ENCODE measurements around the gene TADA3.
A peak's percentile ranks its signal among the peaks of the same experiment; 100 is the strongest.

The TADA3 gene

GRCh38 chr3:9787714-9788113 is 4.6 kb downstream of the TADA3 start:
- TF ChIP-seq POLR2AphosphoS5 (IDR thresholded peaks at IDR 0.05; ENCODE audit: low read depth, low read length) = no peak
- TF ChIP-seq POU2F2 (IDR thresholded peaks at IDR 0.05; ENCODE audit: low read depth, low read length) = no peak
- no peak for TF ChIP-seq TAF1 (IDR thresholded peaks at IDR 0.05; ENCODE audit: low read depth, low read length)
- no peak for TF ChIP-seq POLR2A (IDR thresholded peaks at IDR 0.05; ENCODE audit: low read depth, low read length)
- no peak for TF ChIP-seq SPI1 (IDR thresholded peaks at IDR 0.05; ENCODE audit: low read depth, low read length)
- TF ChIP-seq PAX5 (IDR thresholded peaks at IDR 0.05; ENCODE audit: insufficient read depth, low read length, severe bottlenecking) = no peak
- no peak for DNase-seq (ENCODE audit: insufficient read length, low spot score)
- FAIRE-seq = no peak

- TF ChIP-seq POLR2A (IDR thresholded peaks at IDR 0.05; ENCODE audit: low read depth, low read length) = no peak
- no peak for TF ChIP-seq TAF1 (IDR thresholded peaks at IDR 0.05; ENCODE audit: low read depth, low read length)
- TF ChIP-seq POU2F2 (IDR thresholded peaks at IDR 0.05; ENCODE audit: low read depth, low read length) = no peak
- no peak for TF ChIP-seq SPI1 (IDR thresholded peaks at IDR 0.05; ENCODE audit: low read depth, low read length)
- no peak for DNase-seq (ENCODE audit: insufficient read length, low spot score)
- FAIRE-seq = no peak
Measured at GRCh38 chr3:9786825-9787669, 5.2 kb downstream of the TADA3 start.

GRCh38 chr3:9786209-9786739 is 6.0 kb downstream of the TADA3 start:
- no peak for FAIRE-seq
- DNase-seq (ENCODE audit: insufficient read length, low spot score) = no peak
- TF ChIP-seq SPI1 (IDR thresholded peaks at IDR 0.05; ENCODE audit: low read depth, low read length) (no peak), POLR2A (IDR thresholded peaks at IDR 0.05; ENCODE audit: low read depth, low read length) (no peak), POU2F2 (IDR thresholded peaks at IDR 0.05; ENCODE audit: low read depth, low read length) (no peak), TAF1 (IDR thresholded peaks at IDR 0.05; ENCODE audit: low read depth, low read length) (no peak), POLR2AphosphoS5 (IDR thresholded peaks at IDR 0.05; ENCODE audit: low read depth, low read length) (no peak), PAX5 (IDR thresholded peaks at IDR 0.05; ENCODE audit: insufficient read depth, low read length, severe bottlenecking) (no peak)

GRCh38 chr3:9785602-9786001 is 6.7 kb downstream of the TADA3 start:
- no peak for DNase-seq (ENCODE audit: insufficient read length, low spot score)
- TF ChIP-seq SPI1 (IDR thresholded peaks at IDR 0.05; ENCODE audit: low read depth, low read length) (no peak), POU2F2 (IDR thresholded peaks at IDR 0.05; ENCODE audit: low read depth, low read length) (no peak), PAX5 (IDR thresholded peaks at IDR 0.05; ENCODE audit: insufficient read depth, low read length, severe bottlenecking) (no peak), POLR2A (IDR thresholded peaks at IDR 0.05; ENCODE audit: low read depth, low read length) (no peak), POLR2AphosphoS5 (IDR thresholded peaks at IDR 0.05; ENCODE audit: low read depth, low read length) (no peak), TAF1 (IDR thresholded peaks at IDR 0.05; ENCODE audit: low read depth, low read length) (no peak)
- no peak for FAIRE-seq

- FAIRE-seq (no peak), DNase-seq (ENCODE audit: insufficient read length, low spot score) (no peak)
- TF ChIP-seq PAX5 (IDR thresholded peaks at IDR 0.05; ENCODE audit: insufficient read depth, low read length, severe bottlenecking) (no peak), POLR2A (IDR thresholded peaks at IDR 0.05; ENCODE audit: low read depth, low read length) (no peak), POU2F2 (IDR thresholded peaks at IDR 0.05; ENCODE audit: low read depth, low read length) (no peak), TAF1 (IDR thresholded peaks at IDR 0.05; ENCODE audit: low read depth, low read length) (no peak), POLR2AphosphoS5 (IDR thresholded peaks at IDR 0.05; ENCODE audit: low read depth, low read length) (no peak), SPI1 (IDR thresholded peaks at IDR 0.05; ENCODE audit: low read depth, low read length) (no peak)
Measured at GRCh38 chr3:9784965-9785364, 7.3 kb downstream of the TADA3 start.

- FAIRE-seq (no peak), DNase-seq (ENCODE audit: insufficient read length, low spot score) (no peak)
- no peak for TF ChIP-seq TAF1 (IDR thresholded peaks at IDR 0.05; ENCODE audit: low read depth, low read length)
Measured at GRCh38 chr3:9783954-9784353, 8.3 kb downstream of the TADA3 start.

GRCh38 chr3:9782770-9783169 is 9.5 kb downstream of the TADA3 start:
- no peak for DNase-seq (ENCODE audit: insufficient read length, low spot score)
- FAIRE-seq = no peak
- TF ChIP-seq TAF1 (IDR thresholded peaks at IDR 0.05; ENCODE audit: low read depth, low read length) = no peak
- TF ChIP-seq POU2F2 (IDR thresholded peaks at IDR 0.05; ENCODE audit: low read depth, low read length) = no peak
- TF ChIP-seq SPI1 (IDR thresholded peaks at IDR 0.05; ENCODE audit: low read depth, low read length) = no peak
- TF ChIP-seq POLR2A (IDR thresholded peaks at IDR 0.05; ENCODE audit: low read depth, low read length) = no peak
- TF ChIP-seq PAX5 (IDR thresholded peaks at IDR 0.05; ENCODE audit: insufficient read depth, low read length, severe bottlenecking) = no peak
- TF ChIP-seq POLR2AphosphoS5 (IDR thresholded peaks at IDR 0.05; ENCODE audit: low read depth, low read length) = no peak

GRCh38 chr3:9781978-9782603 is 10.2 kb downstream of the TADA3 start:
- FAIRE-seq = no peak
- no peak for DNase-seq (ENCODE audit: insufficient read length, low spot score)
- TF ChIP-seq POLR2A (IDR thresholded peaks at IDR 0.05; ENCODE audit: low read depth, low read length) = no peak

- DNase-seq (ENCODE audit: insufficient read length, low spot score) (no peak), FAIRE-seq (no peak)
- TF ChIP-seq SPI1 (IDR thresholded peaks at IDR 0.05; ENCODE audit: low read depth, low read length) (no peak), POLR2AphosphoS5 (IDR thresholded peaks at IDR 0.05; ENCODE audit: low read depth, low read length) (no peak), POLR2A (IDR thresholded peaks at IDR 0.05; ENCODE audit: low read depth, low read length) (no peak), PAX5 (IDR thresholded peaks at IDR 0.05; ENCODE audit: insufficient read depth, low read length, severe bottlenecking) (no peak), POU2F2 (IDR thresholded peaks at IDR 0.05; ENCODE audit: low read depth, low read length) (no peak), TAF1 (IDR thresholded peaks at IDR 0.05; ENCODE audit: low read depth, low read length) (no peak)
Measured at GRCh38 chr3:9781551-9781950, 10.7 kb downstream of the TADA3 start.

GRCh38 chr3:9780910-9781309 is 11.4 kb downstream of the TADA3 start:
- FAIRE-seq (no peak), DNase-seq (ENCODE audit: insufficient read length, low spot score) (no peak)
- TF ChIP-seq POU2F2 (IDR thresholded peaks at IDR 0.05; ENCODE audit: low read depth, low read length) (no peak), SPI1 (IDR thresholded peaks at IDR 0.05; ENCODE audit: low read depth, low read length) (no peak), POLR2A (IDR thresholded peaks at IDR 0.05; ENCODE audit: low read depth, low read length) (no peak), PAX5 (IDR thresholded peaks at IDR 0.05; ENCODE audit: insufficient read depth, low read length, severe bottlenecking) (peak; percentile 69), TAF1 (IDR thresholded peaks at IDR 0.05; ENCODE audit: low read depth, low read length) (no peak), POLR2AphosphoS5 (IDR thresholded peaks at IDR 0.05; ENCODE audit: low read depth, low read length) (no peak)

Measured in GM12891 (cell line).